CD14-positive monocyte (primary cell): ENCODE measurements around the gene EIPR1. TPM values are rescaled to one million over a fixed set of nuclear protein-coding genes. Genes with fewer than 3 reads are reported as not detected.

Experiments
- DNase-seq, 3 donors: peaks; one replicate each; pipeline ENCODE4 v3.0.0-alpha.2; 2011 to 2022
- H2AFZ ChIP-seq: 2 replicates; pipeline ENCODE4 v1.6.0; 2012; ENCODE audit warnings: mild to moderate bottlenecking, low read depth, low read length, inconsistent platforms; ENCODE audit not compliant: insufficient read depth, poor library complexity, severe bottlenecking
- H3K27ac ChIP-seq, 2 donors: 1 replicate in 1 of 2; 2 replicates in 1 of 2; pipeline ENCODE4 v1.5.1; 2012 to 2013; ENCODE audit warnings: low read length in 2 of 2, control low read depth in 1 of 2, inconsistent platforms in 1 of 2, low read depth in 1 of 2, mild to moderate bottlenecking in 1 of 2
- H3K27me3 ChIP-seq, 2 donors: one replicate each; pipeline versions ENCODE4 v1.6.0 to v1.6.1; 2011 to 2013; ENCODE audit warnings: low read length in 2 of 2; ENCODE audit not compliant: control insufficient read depth in 2 of 2, insufficient read depth in 2 of 2
- H3K36me3 ChIP-seq, 2 donors: replicated peaks in 1 of 2; 1 replicate in 1 of 2; 2 replicates in 1 of 2; pipeline versions ENCODE4 v1.5.1 to v1.6.1; 2012 to 2013; ENCODE audit warnings: low read length in 2 of 2, control low read depth in 1 of 2, inconsistent platforms in 1 of 2, mild to moderate bottlenecking in 1 of 2; ENCODE audit not compliant: insufficient read depth in 2 of 2, control insufficient read depth in 1 of 2
- H3K4me1 ChIP-seq, 2 donors: 1 replicate in 1 of 2; 2 replicates in 1 of 2; pipeline versions ENCODE4 v1.5.1 to v1.6.1; 2012 to 2013; ENCODE audit warnings: low read length in 2 of 2, control low read depth in 1 of 2, inconsistent platforms in 1 of 2, mild to moderate bottlenecking in 1 of 2, moderate library complexity in 1 of 2; ENCODE audit not compliant: insufficient read depth in 2 of 2, control insufficient read depth in 1 of 2
- H3K4me2 ChIP-seq: replicated peaks from 2 replicates; pipeline ENCODE3; 2012; ENCODE audit warnings: low read length, moderate library complexity, mild to moderate bottlenecking; ENCODE audit not compliant: poor library complexity, severe bottlenecking; ENCODE audit errors: extremely low read depth
- H3K4me3 ChIP-seq, 3 experiments: fragments of 200-600 bp in 1 of 3; sonication (generic) in 1 of 3; replicated peaks in 1 of 3; 1 replicate in 2 of 3; 2 replicates in 1 of 3; pipeline ENCODE4 v1.5.1; 2011 to 2013; ENCODE audit warnings: low read length in 3 of 3, mild to moderate bottlenecking in 3 of 3, control low read depth in 2 of 3, low read depth in 2 of 3, inconsistent platforms in 1 of 3, moderate library complexity in 1 of 3
- H3K79me2 ChIP-seq: 2 replicates; pipeline ENCODE4 v1.6.0; 2012; ENCODE audit warnings: mild to moderate bottlenecking, control low read depth, inconsistent platforms, low read length, moderate library complexity; ENCODE audit not compliant: insufficient read depth
- H3K9ac ChIP-seq: 2 replicates; pipeline ENCODE4 v1.6.0; 2017; ENCODE audit warnings: low read length, mild to moderate bottlenecking; ENCODE audit not compliant: insufficient read depth, poor library complexity, severe bottlenecking
- H3K9me3 ChIP-seq, 2 donors: replicated peaks in 1 of 2; 1 replicate in 1 of 2; 2 replicates in 1 of 2; pipeline versions ENCODE4 v1.5.1 to v1.6.1; 2012 to 2013; ENCODE audit warnings: low read length in 2 of 2, control low read depth in 1 of 2; ENCODE audit not compliant: control insufficient read depth in 1 of 2, insufficient read depth in 1 of 2
- H4K20me1 ChIP-seq: 2 replicates; pipeline ENCODE4 v1.6.0; 2012; ENCODE audit warnings: mild to moderate bottlenecking, low read length, control low read depth, moderate library complexity; ENCODE audit not compliant: insufficient read depth
- H3K27ac Mint-ChIP-seq, 7 donors: one replicate each; pipeline ENCODE4 v1.8.0; 2020; ENCODE audit warnings: mild to moderate bottlenecking in 7 of 7, mixed read lengths in 7 of 7, moderate library complexity in 6 of 7, inconsistent platforms in 2 of 7
- H3K27me3 Mint-ChIP-seq, 3 donors: one replicate each; pipeline ENCODE4 v1.8.0; 2021 to 2022; ENCODE audit warnings: low read depth in 3 of 3, mild to moderate bottlenecking in 3 of 3, mixed read lengths in 3 of 3, moderate library complexity in 3 of 3, inconsistent platforms in 1 of 3
- H3K36me3 Mint-ChIP-seq, 2 donors: one replicate each; pipeline ENCODE4 v1.8.0; 2020; ENCODE audit warnings: mixed read lengths in 2 of 2, inconsistent platforms in 1 of 2, mild to moderate bottlenecking in 1 of 2
- H3K4me1 Mint-ChIP-seq: one replicate; pipeline ENCODE4 v1.8.0; 2020; ENCODE audit warnings: mild to moderate bottlenecking, mixed read lengths
- H3K4me3 Mint-ChIP-seq, 2 donors: one replicate each; pipeline ENCODE4 v1.8.0; 2020; ENCODE audit warnings: mild to moderate bottlenecking in 2 of 2, mixed read lengths in 2 of 2, moderate library complexity in 1 of 2
- H3K9me3 Mint-ChIP-seq, 7 donors: one replicate each; pipeline ENCODE4 v1.8.0; 2020 to 2022; ENCODE audit warnings: mixed read lengths in 7 of 7, mild to moderate bottlenecking in 6 of 7, moderate library complexity in 6 of 7, inconsistent platforms in 2 of 7
- CTCF ChIP-seq: fragments of 200-600 bp; IDR thresholded peaks from one replicate; pipeline ENCODE4 v1.8.0; 2022; ENCODE audit warnings: antibody characterized with exemption, mild to moderate bottlenecking
- WGBS: methylation state at CpG from one replicate; pipeline ENCODE4 v1.1.5; 2013; ENCODE audit warnings: missing lambda C conversion rate; ENCODE audit not compliant: insufficient coverage; 5-methylcytosine and 5-hydroxymethylcytosine counted together
- intact Hi-C, 2 donors: fragments of 100-400 bp; cut with micrococcal nuclease; formaldehyde crosslinking; loops; one replicate each; pipeline versions ENCODE4 v1.15.0 to v1.15.1; 2023
- polyA plus RNA-seq, 3 donors: library from polyadenylated mRNA; depleted of rRNA in 1 of 3; unstranded in 2 of 3; stranded (reverse) in 1 of 3; fragments of 300-500 nt in 2 of 3; fragments of >200 nt in 1 of 3; fragmentation: Illumina TruSeq in 2 of 3; gene quantifications; 1 replicate in 2 of 3; 2 replicates in 1 of 3; pipeline ENCODE4 v1.2.3, GENCODE V29; 2012 to 2021

Gene EIPR1
- polyA plus RNA-seq, 3 donors: 19.0 to 22.4 (median 20.8) TPM

- Mint-ChIP-seq H3K27me3 (peaks cover 0 to 2% (median 2%) of the 10 kb centered on the region in 3 donors), H3K27ac (no peak overlapping the region), H3K4me3 (no peak overlapping the region), H3K4me1 (peaks cover under 1% of the 10 kb centered on the region), H3K36me3 (peaks cover 23 to 31% of the 10 kb centered on the region in 2 donors), H3K9me3 (peaks cover 0 to 3% (median under 1%) of the 10 kb centered on the region in 7 donors)
- Histone ChIP-seq H3K27me3 (no peaks in the 10 kb centered on the region), H3K9ac (no peak overlapping the region), H3K27ac (no peak overlapping the region), H3K36me3 (peaks cover 4 to 10% of the 10 kb centered on the region in 2 donors), H3K4me1 (peaks cover 0 to 2% of the 10 kb centered on the region in 2 donors), H4K20me1 (no peaks in the 10 kb centered on the region), H3K4me3 (no peak overlapping the region), H2AFZ (no peak overlapping the region), H3K79me2 (no peaks in the 10 kb centered on the region), H3K4me2 (no peak overlapping the region), H3K9me3 (no peaks in the 10 kb centered on the region)
- 88% methylated on average over 1 of the region's 7 CpGs for whole genome bisulfite sequencing
- DNase-seq: no peak
- TF ChIP-seq CTCF: no peak
- intact Hi-C loops: no loop called here
Measured at GRCh38 chr2:3298191-3298590, 79.4 kb downstream of the EIPR1 start.

GRCh38 chr2:3297523-3297922 lies 80.1 kb downstream of the EIPR1 start:
- Histone ChIP-seq H3K27ac (no peak overlapping the region), H3K9me3 (no peaks in the 10 kb centered on the region), H3K4me2 (no peak overlapping the region), H3K4me3 (no peak overlapping the region), H2AFZ (no peak overlapping the region), H3K36me3 (peaks cover 4 to 15% of the 10 kb centered on the region in 2 donors), H4K20me1 (no peaks in the 10 kb centered on the region), H3K4me1 (no peaks in the 10 kb centered on the region), H3K79me2 (no peaks in the 10 kb centered on the region), H3K27me3 (no peaks in the 10 kb centered on the region), H3K9ac (no peak overlapping the region)
- WGBS: 80% methylated on average over 1 of the region's 6 CpGs
- DNase-seq: no peak
- no peak for TF ChIP-seq CTCF
- peaks cover 0 to 2% (median 2%) of the 10 kb centered on the region in 3 donors for H3K27me3 Mint-ChIP-seq
- no peak overlapping the region for H3K4me3 Mint-ChIP-seq
- peaks cover 0 to 4% (median 2%) of the 10 kb centered on the region in 7 donors for H3K9me3 Mint-ChIP-seq
- H3K27ac Mint-ChIP-seq: no peak overlapping the region
- intact Hi-C loops: no loop called here
- peaks cover 20 to 29% of the 10 kb centered on the region in 2 donors for H3K36me3 Mint-ChIP-seq
- no peaks in the 10 kb centered on the region for H3K4me1 Mint-ChIP-seq
